ENCODE data around the gene ESR1. TPM values are rescaled to one million over a fixed set of nuclear protein-coding genes. Genes with fewer than 3 reads are reported as not detected.

ESR1 gene
- total and polyA plus RNA-seq, 2 donors (not counting 3 experiments of a cell fraction or from before 2014, with no cell fraction given): 0.01 TPM; not detected in 1

GRCh38 chr6:152054441-152054840, 247.0 kb downstream of the ESR1 start:
- H3K4me3 ChIP-seq (replicated peaks in 1 of 3; ENCODE audit: insufficient read depth in 1 of 3, low read depth in 1 of 3, low read length in 3 of 3): no peak overlapping the region
- no peak for DNase-seq (ENCODE audit: low read depth, low spot score)

More at GRCh38 chr6:152054441-152054840, 247.0 kb downstream of the ESR1 start:
- Histone ChIP-seq H3K4me1 (ENCODE audit: control insufficient read depth, extremely low read depth, insufficient read depth, low read length) (no peaks in the 10 kb centered on the region), H3K9ac (replicated peaks; ENCODE audit: extremely low read depth, insufficient read depth, low read length) (no peak overlapping the region), H3K9me1 (replicated peaks; ENCODE audit: control insufficient read depth, extremely low read depth, insufficient read depth, low read length) (no peaks in the 10 kb centered on the region), H3K79me2 (ENCODE audit: control insufficient read depth, insufficient read depth, low read length) (no peaks in the 10 kb centered on the region), H3K27ac (ENCODE audit: insufficient read depth, low read depth, low read length) (no peak overlapping the region), H4K20me1 (replicated peaks; ENCODE audit: control insufficient read depth, extremely low read depth, insufficient read depth, low read length) (no peaks in the 10 kb centered on the region), H3K4me2 (ENCODE audit: insufficient read depth, low read length) (no peak overlapping the region), H3K9me3 (replicated peaks; ENCODE audit: control insufficient read depth, insufficient read depth, low read length) (no peaks in the 10 kb centered on the region), H3K27me3 (ENCODE audit: control insufficient read depth in 2 of 2, insufficient read depth in 2 of 2, low read length in 2 of 2) (peaks cover 0 to 6% of the 10 kb centered on the region in 2 experiments), H2AFZ (ENCODE audit: low read depth, low read length) (no peak overlapping the region), H3K36me3 (ENCODE audit: control insufficient read depth in 2 of 2, extremely low read depth in 1 of 2, insufficient read depth in 2 of 2, low read length in 2 of 2) (no peaks in the 10 kb centered on the region)
- FAIRE-seq: no peak
- dilution Hi-C loops (cut with MboI; ENCODE audit: extremely low pct_ligation_motif_present, low sequenced_read_pairs) (no loop called here), intact Hi-C loops (cut with micrococcal nuclease) (no loop called here)
- no TSS peak for BruUV-seq (replicated peaks)
- TF ChIP-seq GATA2 (IDR thresholded peaks at IDR 0.05; ENCODE audit: insufficient read depth, insufficient read length, low read depth, low read length) (no peak), CTCF (IDR thresholded peaks at IDR 0.05; ENCODE audit: extremely low read depth in 1 of 2, insufficient read depth in 1 of 2, low read depth in 1 of 2, low read length in 2 of 2) (no peak), EZH2 (IDR thresholded peaks at IDR 0.05; ENCODE audit: borderline replicate concordance, low read depth, low read length, severe bottlenecking) (no peak), POLR2AphosphoS5 (IDR thresholded peaks at IDR 0.05; ENCODE audit: insufficient read depth, low read depth, low read length) (no peak), POLR2A (IDR thresholded peaks at IDR 0.05; ENCODE audit: low read depth, low read length) (no peak), JUN (IDR thresholded peaks at IDR 0.05; ENCODE audit: borderline replicate concordance, insufficient read depth, insufficient read length, low read depth) (no peak), MAX (IDR thresholded peaks at IDR 0.05; ENCODE audit: insufficient read depth, insufficient read length) (no peak), MYC (IDR thresholded peaks at IDR 0.05; ENCODE audit: low read depth, low read length) (no peak), FOS (IDR thresholded peaks at IDR 0.05; ENCODE audit: borderline replicate concordance, insufficient read depth, low read length) (no peak)
- CTCF ChIA-PET: interaction anchor here (1.3 kb wide), 1 partner anchor 289 kb away, joined by 4 read pairs; no protein-coding TSS in a partner anchor
- POLR2A ChIA-PET: no interaction called here
